Heart left ventricle (tissue), 13 donors: Measurements from ENCODE around the gene MRPL36.

Source experiments
- CTCF ChIP-seq, 12 donors: fragments of 200-600 bp; sonication (generic) in 4 of 12; IDR thresholded peaks; one replicate each; pipeline versions ENCODE4 v1.5.0 to v1.8.0; 2018 to 2022; ENCODE audit warnings: antibody characterized with exemption in 12 of 12, mild to moderate bottlenecking in 5 of 12
- POLR2A ChIP-seq, 2 donors: fragments of 450-650 bp; IDR thresholded peaks; one replicate each; pipeline ENCODE4 v1.6.1; 2017; ENCODE audit warnings: antibody characterized with exemption in 2 of 2, mild to moderate bottlenecking in 2 of 2, moderate library complexity in 2 of 2
- donor health status: ischemic (EF 13 %, LVEDD 7.1; RV severe dilation, severe dysfunction).
- donor health status: DM: no; HTN: yes; CAD: no.
- donor health status: DM: no; HTN: no; CAD: no.
- donor health status: ischemic (EF 25% LVEDD 6.9; RV normal size, moderate dysfunction).
- donor health status: ischemic (EF 25% LVEDD 5.7; RV mildly dilated, moderate dysfunction).
- donor health status: ischemic (EF 35%, LVEDD 5.7; RV mildly dilated, moderate dysfunction).
- donor health status: nonischemic (EF 11% LVEDD 7.7; RV severe dilation, severe dysfunction).
- donor health status: DM: yes; HTN: yes; CAD: no.
- donor health status: PGD.
- donor health status: ischemic (EF 29% LVEDD 5.4; RV normal size, mild dysfunction).
- donor health status: nonischemic (EF 23%, LVEDD 6.1; RV moderate dilation, normal function).

- no peak for TF ChIP-seq CTCF (IDR thresholded peaks at IDR 0.05)
- no peak for TF ChIP-seq POLR2A (IDR thresholded peaks at IDR 0.05)
Measured at GRCh38 chr5:1806199-1806598, 6.6 kb upstream of the MRPL36 start.
